ENCODE data around the gene INSIG1. TPM values are rescaled to one million over a fixed set of nuclear protein-coding genes. Genes with fewer than 3 reads are reported as not detected.

Gene INSIG1
- total and polyA plus RNA-seq, 4 donors = 118 to 219 (median 193) TPM

DNA sequence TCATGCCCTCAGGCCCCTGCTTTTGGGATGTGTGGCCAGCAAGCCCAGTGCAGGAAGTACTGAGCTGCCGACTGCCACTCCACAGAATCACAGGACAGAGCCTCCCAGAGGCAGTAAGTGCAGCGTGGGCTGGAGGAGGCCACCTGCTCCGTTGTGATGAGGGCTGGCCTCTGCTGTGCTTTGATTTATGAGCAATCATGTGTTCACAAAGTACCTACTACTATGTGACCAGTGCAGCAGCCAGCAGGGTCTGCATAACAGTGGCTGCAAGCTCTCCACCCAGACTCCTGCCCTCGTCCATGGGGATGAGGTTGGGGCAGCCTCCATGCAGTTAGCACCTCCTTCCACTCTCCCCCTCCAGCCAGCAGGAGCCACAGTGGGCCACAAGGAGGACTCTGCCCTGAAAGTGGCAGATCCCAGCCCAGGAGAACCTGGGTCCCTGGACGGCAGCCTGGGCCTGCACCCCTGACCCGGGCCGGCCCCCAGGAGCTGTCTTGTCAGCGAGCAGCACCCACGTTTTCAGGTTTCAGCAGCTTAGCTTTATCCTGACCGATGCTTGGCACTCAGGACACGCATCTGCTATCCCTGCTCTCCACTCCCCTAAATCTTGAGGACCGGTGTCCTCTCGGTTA lies 37.7 kb upstream of the INSIG1 start:
- DNase-seq (ENCODE audit: low spot score) = no peak
- WGBS = 91% methylated on average over 13 of the region's 13 CpGs
- H3K36me3 ChIP-seq (ENCODE audit: control insufficient read depth in 4 of 4, insufficient read depth in 3 of 4, low read depth in 1 of 4, low read length in 3 of 4) = no peaks in the 10 kb centered on the region

More for the DNA sequence above, 37.7 kb upstream of the INSIG1 start:
- Histone ChIP-seq H3K9ac (ENCODE audit: low read depth in 1 of 2, low read length in 2 of 2) (no peak overlapping the region), H3K27me3 (ENCODE audit: control insufficient read depth in 4 of 4, insufficient read depth in 4 of 4, low read length in 3 of 4) (no peaks in the 10 kb centered on the region), H3K9me3 (ENCODE audit: control insufficient read depth in 4 of 4, low read length in 3 of 4) (no peaks in the 10 kb centered on the region), H3K4me1 (ENCODE audit: control insufficient read depth in 4 of 4, insufficient read depth in 4 of 4, low read length in 3 of 4) (peaks cover 0 to 18% (median 9%) of the 10 kb centered on the region in 4 donors), H3K27ac (ENCODE audit: low read depth in 1 of 2, low read length in 2 of 2) (no peak overlapping the region), H3K4me3 (ENCODE audit: low read depth in 1 of 3, low read length in 3 of 3) (no peak overlapping the region)
- TF ChIP-seq, protein P1, sequence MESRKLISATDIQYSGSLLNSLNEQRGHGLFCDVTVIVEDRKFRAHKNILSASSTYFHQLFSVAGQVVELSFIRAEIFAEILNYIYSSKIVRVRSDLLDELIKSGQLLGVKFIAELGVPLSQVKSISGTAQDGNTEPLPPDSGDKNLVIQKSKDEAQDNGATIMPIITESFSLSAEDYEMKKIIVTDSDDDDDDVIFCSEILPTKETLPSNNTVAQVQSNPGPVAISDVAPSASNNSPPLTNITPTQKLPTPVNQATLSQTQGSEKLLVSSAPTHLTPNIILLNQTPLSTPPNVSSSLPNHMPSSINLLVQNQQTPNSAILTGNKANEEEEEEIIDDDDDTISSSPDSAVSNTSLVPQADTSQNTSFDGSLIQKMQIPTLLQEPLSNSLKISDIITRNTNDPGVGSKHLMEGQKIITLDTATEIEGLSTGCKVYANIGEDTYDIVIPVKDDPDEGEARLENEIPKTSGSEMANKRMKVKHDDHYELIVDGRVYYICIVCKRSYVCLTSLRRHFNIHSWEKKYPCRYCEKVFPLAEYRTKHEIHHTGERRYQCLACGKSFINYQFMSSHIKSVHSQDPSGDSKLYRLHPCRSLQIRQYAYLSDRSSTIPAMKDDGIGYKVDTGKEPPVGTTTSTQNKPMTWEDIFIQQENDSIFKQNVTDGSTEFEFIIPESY (IDR thresholded peaks at IDR 0.05) = no peak
- TF ChIP-seq MAX (IDR thresholded peaks at IDR 0.05) = no peak
- TF ChIP-seq NR2F2 (IDR thresholded peaks at IDR 0.05) = no peak
- TF ChIP-seq FOXA1 (IDR thresholded peaks at IDR 0.05) = no peak
- TF ChIP-seq, protein P2, sequence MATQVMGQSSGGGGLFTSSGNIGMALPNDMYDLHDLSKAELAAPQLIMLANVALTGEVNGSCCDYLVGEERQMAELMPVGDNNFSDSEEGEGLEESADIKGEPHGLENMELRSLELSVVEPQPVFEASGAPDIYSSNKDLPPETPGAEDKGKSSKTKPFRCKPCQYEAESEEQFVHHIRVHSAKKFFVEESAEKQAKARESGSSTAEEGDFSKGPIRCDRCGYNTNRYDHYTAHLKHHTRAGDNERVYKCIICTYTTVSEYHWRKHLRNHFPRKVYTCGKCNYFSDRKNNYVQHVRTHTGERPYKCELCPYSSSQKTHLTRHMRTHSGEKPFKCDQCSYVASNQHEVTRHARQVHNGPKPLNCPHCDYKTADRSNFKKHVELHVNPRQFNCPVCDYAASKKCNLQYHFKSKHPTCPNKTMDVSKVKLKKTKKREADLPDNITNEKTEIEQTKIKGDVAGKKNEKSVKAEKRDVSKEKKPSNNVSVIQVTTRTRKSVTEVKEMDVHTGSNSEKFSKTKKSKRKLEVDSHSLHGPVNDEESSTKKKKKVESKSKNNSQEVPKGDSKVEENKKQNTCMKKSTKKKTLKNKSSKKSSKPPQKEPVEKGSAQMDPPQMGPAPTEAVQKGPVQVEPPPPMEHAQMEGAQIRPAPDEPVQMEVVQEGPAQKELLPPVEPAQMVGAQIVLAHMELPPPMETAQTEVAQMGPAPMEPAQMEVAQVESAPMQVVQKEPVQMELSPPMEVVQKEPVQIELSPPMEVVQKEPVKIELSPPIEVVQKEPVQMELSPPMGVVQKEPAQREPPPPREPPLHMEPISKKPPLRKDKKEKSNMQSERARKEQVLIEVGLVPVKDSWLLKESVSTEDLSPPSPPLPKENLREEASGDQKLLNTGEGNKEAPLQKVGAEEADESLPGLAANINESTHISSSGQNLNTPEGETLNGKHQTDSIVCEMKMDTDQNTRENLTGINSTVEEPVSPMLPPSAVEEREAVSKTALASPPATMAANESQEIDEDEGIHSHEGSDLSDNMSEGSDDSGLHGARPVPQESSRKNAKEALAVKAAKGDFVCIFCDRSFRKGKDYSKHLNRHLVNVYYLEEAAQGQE (IDR thresholded peaks at IDR 0.05) = no peak
- no peak for TF ChIP-seq GABPA (IDR thresholded peaks at IDR 0.05 in 1 of 2, conservative IDR thresholded peaks at IDR 0.05 in 1 of 2)
- no peak for TF ChIP-seq HNF4G (IDR thresholded peaks at IDR 0.05)
- TF ChIP-seq TAF1 (conservative IDR thresholded peaks at IDR 0.05) = no peak
- no peak for TF ChIP-seq RAD21 (IDR thresholded peaks at IDR 0.05)
- TF ChIP-seq CTCF (IDR thresholded peaks at IDR 0.05; ENCODE audit: low read depth, low read length, missing input control) = no peak
- TF ChIP-seq JUND (IDR thresholded peaks at IDR 0.05) = no peak
- no peak for TF ChIP-seq RXRA (IDR thresholded peaks at IDR 0.05)
- TF ChIP-seq FOXA2 (IDR thresholded peaks at IDR 0.05) = no peak
- no peak for TF ChIP-seq EGR1 (IDR thresholded peaks at IDR 0.05; ENCODE audit: low read depth in 2 of 2)
- no peak for TF ChIP-seq SP1 (IDR thresholded peaks at IDR 0.05)

Measured in liver (tissue), 9 donors.